Transverse colon (tissue), 4 donors: ENCODE data around the gene KLHL25. TPM values are rescaled to one million over a fixed set of nuclear protein-coding genes. Genes with fewer than 3 reads are reported as not detected.

Experiments used
- DNase-seq: peaks from one replicate; pipeline ENCODE4 v3.0.0-alpha.2; 2019
- H3K27ac ChIP-seq, 4 donors: fragments of 200-600 bp; sonication (generic); 2 replicates each; pipeline ENCODE4 v1.5.1; 2016 to 2018; ENCODE audit warnings: inconsistent platforms in 4 of 4
- H3K27me3 ChIP-seq: fragments of 200-600 bp; sonication (generic); 2 replicates; pipeline ENCODE4 v1.5.1; 2017; ENCODE audit warnings: inconsistent platforms
- H3K36me3 ChIP-seq, 4 donors: fragments of 200-600 bp; sonication (generic); 2 replicates each; pipeline ENCODE4 v1.5.1; 2017 to 2019; ENCODE audit warnings: inconsistent platforms in 4 of 4
- H3K4me1 ChIP-seq, 4 donors: fragments of 200-600 bp; sonication (generic); 2 replicates each; pipeline ENCODE4 v1.5.1; 2017 to 2020; ENCODE audit warnings: inconsistent platforms in 4 of 4
- H3K4me3 ChIP-seq, 4 donors: fragments of 200-600 bp; sonication (generic); 1 replicate in 1 of 4; 2 replicates in 3 of 4; pipeline versions ENCODE4 v1.5.1 to v1.6.1; 2017 to 2019; ENCODE audit warnings: inconsistent platforms in 4 of 4
- H3K9me3 ChIP-seq, 2 donors: fragments of 200-600 bp; sonication (generic); 2 replicates each; pipeline ENCODE4 v1.5.1; 2017 to 2019; ENCODE audit warnings: inconsistent platforms in 2 of 2
- EP300 ChIP-seq: sonication (generic); formaldehyde crosslinking; IDR thresholded peaks from one replicate; pipeline ENCODE4 v1.6.1; 2017; ENCODE audit warnings: antibody characterized with exemption, low read depth
- POLR2A ChIP-seq: fragments of 450-650 bp; IDR thresholded peaks from one replicate; pipeline ENCODE4 v1.6.1; 2016; ENCODE audit warnings: antibody characterized with exemption, mild to moderate bottlenecking, moderate library complexity
- POLR2AphosphoS5 ChIP-seq, 3 donors: sonication (generic); formaldehyde crosslinking; IDR thresholded peaks; one replicate each; pipeline ENCODE4 v1.6.1; 2016; ENCODE audit warnings: antibody characterized with exemption in 3 of 3
- WGBS, 2 donors: methylation state at CpG; one replicate each; pipeline ENCODE4 v1.1.5; 2018; ENCODE audit warnings: low coverage in 1 of 2; 5-methylcytosine and 5-hydroxymethylcytosine counted together
- in situ Hi-C, 4 donors: fragments of 200-750 bp; cut with MboI; loops; one replicate each; pipeline versions ENCODE4 v1.15.0 to v1.15.1; 2017; ENCODE audit warnings: low sequenced_read_pairs in 3 of 4, low pct_ligation_motif_present in 1 of 4, low pct_unique_long_range_greater_than_20kb in 1 of 4
- intact Hi-C: fragments of 100-400 bp; cut with DNase I; formaldehyde crosslinking; loops from one replicate; pipeline ENCODE4 v1.15.1; 2023; ENCODE audit warnings: low total_unique reads
- total RNA-seq, 4 donors: library from RNA; depleted of rRNA; stranded (reverse); fragments of >200 nt; gene quantifications; one replicate each; pipeline ENCODE4 v1.1.0, GENCODE V29; 2016
- TF ChIP-seq, protein P1 (sequence below), 5 experiments: fragments of 200-600 bp in 3 of 5; fragments of 450-650 bp in 2 of 5; sonication (generic) in 3 of 5; IDR thresholded peaks; 1 replicate in 2 of 5; 2 replicates in 3 of 5; pipeline ENCODE4 v1.5.1; 2016 to 2017; ENCODE audit warnings: antibody characterized with exemption in 5 of 5, inconsistent platforms in 3 of 5, mild to moderate bottlenecking in 2 of 5, moderate library complexity in 1 of 5

Gene KLHL25
- total RNA-seq, 4 donors from 2014 or later, result 10.1 to 36.0 (median 10.8) TPM

DNA sequence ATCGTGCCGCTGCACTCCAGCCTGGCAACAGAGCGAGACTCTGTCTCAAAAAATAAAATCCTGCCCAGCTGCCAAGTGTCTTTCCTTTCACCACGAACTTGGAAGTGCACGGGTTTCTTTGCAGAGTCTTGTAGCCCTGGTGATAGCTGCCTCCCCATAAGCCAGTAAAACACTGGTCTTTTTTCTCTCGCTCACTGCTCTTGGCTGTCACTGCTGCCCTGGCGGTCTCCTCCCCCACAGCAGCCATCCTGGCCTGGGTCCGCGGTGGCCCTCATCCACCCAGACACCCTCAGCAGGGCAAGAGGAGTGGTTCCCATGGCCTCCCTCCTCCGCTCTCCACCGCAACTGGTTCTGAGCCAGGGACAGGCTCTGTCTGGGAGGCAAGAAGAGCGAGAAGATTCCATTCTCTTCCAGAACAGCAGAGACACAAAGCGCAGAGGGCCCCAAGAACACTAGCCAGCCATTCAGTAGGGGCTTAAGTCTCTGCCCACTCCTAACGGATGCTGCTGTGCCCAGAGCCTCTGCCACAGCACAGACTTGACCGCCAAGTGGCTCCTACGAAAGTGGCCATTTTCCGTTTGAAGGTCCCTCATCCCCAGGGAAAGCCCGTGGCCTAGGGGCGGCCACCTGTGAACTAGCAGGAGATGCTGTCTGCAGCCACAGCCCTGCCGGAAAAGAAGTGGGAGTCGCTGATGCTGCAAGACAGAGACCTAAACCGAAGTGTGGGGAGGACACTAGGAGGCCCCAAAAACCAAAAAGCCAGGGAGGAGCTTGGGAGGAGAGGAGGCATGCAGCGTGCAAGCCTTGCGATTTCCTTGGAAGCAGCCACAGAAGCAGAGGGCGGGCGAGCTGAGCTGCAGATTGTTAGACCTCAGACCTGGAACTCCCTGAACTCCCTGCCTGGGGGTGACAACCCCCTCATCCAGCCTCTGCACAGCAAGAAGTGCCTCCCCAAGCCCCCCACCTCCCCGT is 44.1 kb downstream of the KLHL25 start:
- peak; percentile 33 for DNase-seq
- in situ Hi-C loops (no loop called here), intact Hi-C loops (no loop called here)
- H3K9me3 ChIP-seq, result no peaks in the 10 kb centered on the region
- peak overlapping the region in 1 of 4 donors; percentile 9 for H3K4me3 ChIP-seq
- WGBS, 2 donors, result 66 to 68% methylated on average over 5 to 27 of the region's 27 CpGs
- TF ChIP-seq POLR2A (no peak), EP300 (no peak), POLR2AphosphoS5 (IDR thresholded peaks at IDR 0.05) (no peak)
- TF ChIP-seq, protein P1, sequence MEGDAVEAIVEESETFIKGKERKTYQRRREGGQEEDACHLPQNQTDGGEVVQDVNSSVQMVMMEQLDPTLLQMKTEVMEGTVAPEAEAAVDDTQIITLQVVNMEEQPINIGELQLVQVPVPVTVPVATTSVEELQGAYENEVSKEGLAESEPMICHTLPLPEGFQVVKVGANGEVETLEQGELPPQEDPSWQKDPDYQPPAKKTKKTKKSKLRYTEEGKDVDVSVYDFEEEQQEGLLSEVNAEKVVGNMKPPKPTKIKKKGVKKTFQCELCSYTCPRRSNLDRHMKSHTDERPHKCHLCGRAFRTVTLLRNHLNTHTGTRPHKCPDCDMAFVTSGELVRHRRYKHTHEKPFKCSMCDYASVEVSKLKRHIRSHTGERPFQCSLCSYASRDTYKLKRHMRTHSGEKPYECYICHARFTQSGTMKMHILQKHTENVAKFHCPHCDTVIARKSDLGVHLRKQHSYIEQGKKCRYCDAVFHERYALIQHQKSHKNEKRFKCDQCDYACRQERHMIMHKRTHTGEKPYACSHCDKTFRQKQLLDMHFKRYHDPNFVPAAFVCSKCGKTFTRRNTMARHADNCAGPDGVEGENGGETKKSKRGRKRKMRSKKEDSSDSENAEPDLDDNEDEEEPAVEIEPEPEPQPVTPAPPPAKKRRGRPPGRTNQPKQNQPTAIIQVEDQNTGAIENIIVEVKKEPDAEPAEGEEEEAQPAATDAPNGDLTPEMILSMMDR (IDR thresholded peaks at IDR 0.05), result no peak
- H3K36me3 ChIP-seq, result peaks cover 0 to 23% (median 10%) of the 10 kb centered on the region in 4 donors
- H3K4me1 ChIP-seq, result peaks cover 0 to 25% (median 16%) of the 10 kb centered on the region in 4 donors
- H3K27ac ChIP-seq, result peak overlapping the region; percentile 64 to 78 (median 70)
- no peaks in the 10 kb centered on the region for H3K27me3 ChIP-seq

DNA sequence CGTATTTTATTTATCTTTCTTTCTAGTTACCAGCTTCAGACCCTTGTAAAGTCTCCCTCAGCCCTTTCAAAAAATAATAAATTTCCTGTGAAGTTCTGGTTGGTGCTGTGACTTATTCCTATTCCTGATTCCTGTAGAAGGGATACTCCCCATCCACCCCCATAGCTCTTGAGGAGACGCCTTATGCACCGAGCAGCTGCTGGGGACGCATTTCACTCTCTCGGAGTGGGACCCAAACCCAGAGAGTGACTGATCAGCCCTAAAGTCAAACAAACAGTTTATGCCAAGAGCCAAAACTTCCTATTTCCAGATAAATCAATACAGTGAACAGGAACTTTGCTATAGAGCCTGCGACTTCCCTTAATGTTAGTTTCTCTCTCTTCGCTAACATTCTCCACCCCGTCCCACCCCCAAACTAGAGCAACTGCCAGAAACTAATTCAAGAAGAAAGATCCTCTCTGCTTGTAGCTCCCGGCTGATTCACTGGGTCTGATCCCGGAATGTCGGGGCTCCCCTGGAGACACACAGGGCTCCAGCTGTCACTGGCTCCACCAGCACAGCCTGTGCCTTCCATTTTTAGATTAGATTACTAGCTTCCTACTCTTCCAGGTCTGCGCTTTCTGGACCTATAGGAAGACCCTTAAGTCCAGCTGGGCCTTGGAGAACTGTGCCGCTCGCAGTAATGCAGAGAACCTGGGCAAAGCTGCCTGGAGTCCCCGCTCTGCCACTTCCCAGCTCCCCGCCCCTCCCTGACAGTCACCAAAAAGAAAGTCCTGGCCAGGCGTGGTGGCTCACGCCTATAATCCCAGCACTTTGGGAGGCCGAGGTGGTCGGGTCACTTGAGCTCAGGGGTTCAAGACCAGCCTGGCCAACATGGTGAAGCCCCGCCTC is 45.2 kb downstream of the KLHL25 start:
- TF ChIP-seq POLR2AphosphoS5 (IDR thresholded peaks at IDR 0.05) (peak in 2 of 3 donors; percentile 13 to 29), POLR2A (no peak)
- TF ChIP-seq, protein P1 (IDR thresholded peaks at IDR 0.05), result no peak
- Histone ChIP-seq H3K36me3 (peaks cover 0 to 30% (median 15%) of the 10 kb centered on the region in 4 donors), H3K27me3 (no peaks in the 10 kb centered on the region), H3K27ac (peak overlapping the region; percentile 64 to 78 (median 70)), H3K9me3 (no peaks in the 10 kb centered on the region), H3K4me1 (peaks cover 0 to 25% (median 16%) of the 10 kb centered on the region in 4 donors), H3K4me3 (peak overlapping the region in 1 of 4 donors; percentile 9)
- intact Hi-C loops, result no loop called here
- in situ Hi-C loops, result loop anchor here in 3 of 4 donors (10.0 to 25.0 kb wide), 2 partner anchors 85 to 262 kb away; no protein-coding TSS in a partner anchor
- 84 to 88% methylated on average over 5 to 21 of the region's 21 CpGs for WGBS, 2 donors
- no peak for DNase-seq

DNA sequence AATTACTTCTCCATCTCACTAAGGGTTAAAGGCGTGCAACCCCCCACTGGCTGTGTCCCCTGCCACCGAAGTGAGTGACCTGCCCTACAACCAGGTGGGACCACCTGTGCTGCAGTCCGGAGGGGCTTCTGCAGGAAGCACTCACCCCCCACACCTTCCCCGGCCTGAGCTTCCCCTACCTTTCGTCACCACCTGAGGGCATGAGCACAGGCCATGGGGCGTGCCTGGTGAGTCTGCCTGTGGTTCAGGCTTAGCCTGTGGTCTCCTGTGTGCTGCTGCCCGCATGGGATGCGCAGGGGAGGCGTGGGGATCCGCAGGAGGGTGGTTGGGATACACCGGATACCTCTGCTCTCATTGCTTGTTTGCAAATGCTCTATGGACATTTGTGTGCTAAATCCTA is 46.0 kb downstream of the KLHL25 start:
- H3K36me3 ChIP-seq, result peaks cover 0 to 38% (median 19%) of the 10 kb centered on the region in 4 donors
- 74 to 83% methylated on average over 2 to 11 of the region's 11 CpGs for WGBS, 2 donors
- TF ChIP-seq EP300 (no peak), POLR2AphosphoS5 (IDR thresholded peaks at IDR 0.05) (peak in 1 of 3 donors; percentile 13)
- intact Hi-C loops, result no loop called here
- H3K4me3 ChIP-seq, result no peak overlapping the region
- no peak for DNase-seq
- no peaks in the 10 kb centered on the region for H3K27me3 ChIP-seq
- H3K4me1 ChIP-seq, result peaks cover 0 to 25% (median 16%) of the 10 kb centered on the region in 4 donors
- peak overlapping the region; percentile 64 to 78 (median 70) for H3K27ac ChIP-seq
- in situ Hi-C loops, result loop anchor here in 3 of 4 donors (10.0 to 25.0 kb wide), 2 partner anchors 86 to 261 kb away; no protein-coding TSS in a partner anchor
- no peaks in the 10 kb centered on the region for H3K9me3 ChIP-seq

DNA sequence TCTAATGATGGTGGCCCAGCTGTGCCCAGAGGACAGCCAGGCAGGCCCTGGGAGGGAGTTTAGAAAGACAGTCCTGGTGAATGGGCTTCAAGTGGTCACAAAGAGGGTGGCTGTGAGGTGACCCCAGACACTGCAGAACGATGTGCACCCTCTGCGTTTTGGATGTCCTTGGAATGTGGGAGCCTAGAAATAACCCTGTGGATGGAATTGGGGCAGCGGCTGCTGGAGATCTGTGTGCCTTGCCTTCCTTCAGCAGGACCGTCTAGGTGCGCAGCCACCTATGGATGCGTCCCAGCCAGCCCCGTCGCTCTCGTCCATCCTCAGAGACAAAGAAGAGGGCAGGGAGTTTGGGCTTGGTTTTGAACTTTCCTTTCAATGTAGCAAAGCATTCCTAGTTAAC is 46.5 kb downstream of the KLHL25 start:
- H3K4me3 ChIP-seq, result no peak overlapping the region
- 84% methylated on average over 9 of the region's 9 CpGs; no CpG with 5 or more reads in 1 of the 2 donors for WGBS, 2 donors
- intact Hi-C loops, result no loop called here
- H3K4me1 ChIP-seq, result peaks cover 0 to 25% (median 16%) of the 10 kb centered on the region in 4 donors
- H3K27me3 ChIP-seq, result no peaks in the 10 kb centered on the region
- in situ Hi-C loops, result loop anchor here in 3 of 4 donors (10.0 to 25.0 kb wide), 2 partner anchors 87 to 261 kb away; no protein-coding TSS in a partner anchor
- no peak overlapping the region for H3K27ac ChIP-seq
- TF ChIP-seq EP300 (no peak), POLR2A (no peak), POLR2AphosphoS5 (IDR thresholded peaks at IDR 0.05) (no peak)
- TF ChIP-seq, protein P1 (IDR thresholded peaks at IDR 0.05), result no peak
- H3K36me3 ChIP-seq, result peaks cover 0 to 43% (median 21%) of the 10 kb centered on the region in 4 donors
- DNase-seq, result no peak
- no peaks in the 10 kb centered on the region for H3K9me3 ChIP-seq
